ENCODE results near the gene DDC.

The DDC gene

DNA sequence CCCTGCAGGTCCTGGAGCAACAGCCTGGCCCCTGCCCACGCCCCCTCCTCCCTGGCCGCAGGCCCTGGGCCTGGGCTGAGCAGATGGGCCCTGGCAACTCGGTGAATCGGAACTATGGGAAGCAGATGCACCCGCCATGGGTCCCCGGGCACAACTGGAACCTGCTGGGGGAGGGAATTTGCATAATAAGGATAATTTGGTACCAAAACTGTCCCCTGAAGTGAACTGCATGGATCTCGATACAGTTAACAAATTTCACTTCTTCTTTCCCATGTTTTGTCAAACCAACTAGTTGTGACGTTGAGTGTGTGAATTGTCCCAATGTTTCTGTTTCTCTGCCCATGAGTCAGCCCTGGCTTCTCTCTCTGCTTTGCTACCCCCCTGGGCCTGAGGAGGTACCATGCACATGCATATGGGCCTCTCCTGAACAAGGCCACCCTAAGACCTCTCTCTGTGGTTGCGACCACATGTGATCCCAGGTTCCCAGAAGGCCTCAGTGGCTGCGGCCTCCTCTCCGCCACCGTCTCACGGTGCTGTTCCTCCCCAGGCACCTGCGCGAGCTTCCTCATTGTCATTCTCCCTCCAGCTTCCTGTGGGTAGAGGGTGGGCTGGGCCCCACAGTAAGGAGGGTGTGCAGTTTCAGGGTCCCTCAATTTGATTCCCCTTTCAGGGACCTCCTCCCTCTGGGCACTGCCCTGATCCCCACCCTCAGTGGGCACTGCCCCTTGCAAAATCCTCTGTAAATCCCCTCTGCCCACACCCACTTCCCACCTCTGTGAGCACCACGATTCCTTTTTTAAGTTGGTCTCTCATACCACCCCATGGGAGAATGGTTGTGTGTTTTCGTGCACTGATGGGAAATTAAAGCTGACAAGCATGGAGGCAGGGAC lies 155.1 kb downstream of the DDC start:
- DNase-seq = no peak

Data from activated CD4-positive, alpha-beta T cell treated with anti-CD3 and anti-CD28 coated beads for 1 hour (primary cell).